ENCODE data around the gene RTL10.

RTL10 gene

DNA sequence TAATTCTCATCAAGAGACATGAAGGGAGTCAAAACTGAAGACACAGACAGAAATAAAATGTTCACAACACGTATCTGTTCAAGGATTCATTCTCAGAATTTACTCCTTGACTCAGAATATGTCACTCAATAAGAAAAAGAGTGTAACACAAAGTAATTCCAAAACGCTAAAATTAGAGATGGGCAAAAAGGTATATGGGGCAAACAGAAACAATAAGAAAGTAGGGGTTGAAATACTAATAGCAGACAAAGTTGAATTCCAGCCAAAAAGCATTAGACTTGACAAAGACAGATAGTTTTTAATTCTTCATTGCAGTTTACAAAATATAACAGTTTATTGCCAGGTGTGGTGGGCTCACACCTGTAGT, 26.7 kb downstream of the RTL10 start:
- DNase-seq (ENCODE audit: low read depth) = no peak
- TF ChIP-seq, protein P1, sequence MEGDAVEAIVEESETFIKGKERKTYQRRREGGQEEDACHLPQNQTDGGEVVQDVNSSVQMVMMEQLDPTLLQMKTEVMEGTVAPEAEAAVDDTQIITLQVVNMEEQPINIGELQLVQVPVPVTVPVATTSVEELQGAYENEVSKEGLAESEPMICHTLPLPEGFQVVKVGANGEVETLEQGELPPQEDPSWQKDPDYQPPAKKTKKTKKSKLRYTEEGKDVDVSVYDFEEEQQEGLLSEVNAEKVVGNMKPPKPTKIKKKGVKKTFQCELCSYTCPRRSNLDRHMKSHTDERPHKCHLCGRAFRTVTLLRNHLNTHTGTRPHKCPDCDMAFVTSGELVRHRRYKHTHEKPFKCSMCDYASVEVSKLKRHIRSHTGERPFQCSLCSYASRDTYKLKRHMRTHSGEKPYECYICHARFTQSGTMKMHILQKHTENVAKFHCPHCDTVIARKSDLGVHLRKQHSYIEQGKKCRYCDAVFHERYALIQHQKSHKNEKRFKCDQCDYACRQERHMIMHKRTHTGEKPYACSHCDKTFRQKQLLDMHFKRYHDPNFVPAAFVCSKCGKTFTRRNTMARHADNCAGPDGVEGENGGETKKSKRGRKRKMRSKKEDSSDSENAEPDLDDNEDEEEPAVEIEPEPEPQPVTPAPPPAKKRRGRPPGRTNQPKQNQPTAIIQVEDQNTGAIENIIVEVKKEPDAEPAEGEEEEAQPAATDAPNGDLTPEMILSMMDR (conservative IDR thresholded peaks at IDR 0.05; ENCODE audit: low read length) = no peak
- H3K4me3 ChIP-seq (ENCODE audit: low read length) = no peak overlapping the region

DNA sequence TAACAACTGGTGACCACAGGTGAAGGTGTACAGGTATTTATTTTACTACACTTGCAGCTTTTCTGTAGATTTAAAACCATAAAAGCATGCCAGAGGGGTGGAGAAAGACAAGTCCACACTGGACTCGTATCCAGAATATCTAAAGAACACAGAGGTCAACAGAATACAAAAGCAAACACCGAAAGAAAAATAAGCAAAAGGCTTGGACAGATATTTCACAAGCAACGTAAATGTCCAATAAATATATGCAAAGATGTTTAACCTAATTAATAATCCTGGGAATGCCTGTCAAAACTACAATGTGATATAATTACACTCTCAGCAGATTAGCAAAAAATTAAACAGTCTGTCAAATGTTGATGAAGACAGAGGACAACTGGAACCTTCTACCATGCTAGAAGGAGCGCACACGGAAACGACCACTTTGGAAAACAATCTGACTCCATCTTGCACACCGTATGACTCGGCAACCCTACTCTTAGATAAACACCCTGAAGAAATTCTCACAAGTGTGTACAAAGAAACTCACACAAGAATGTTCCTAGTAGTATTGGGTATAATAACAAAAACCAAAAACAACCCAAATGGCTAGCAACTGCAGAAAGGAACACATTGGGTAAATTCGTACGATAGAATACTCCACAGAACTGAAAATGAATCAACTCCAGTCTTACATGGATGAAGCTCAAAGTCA, 27.2 kb downstream of the RTL10 start:
- DNase-seq (ENCODE audit: low read depth) = no peak
- H3K4me3 ChIP-seq (ENCODE audit: low read length) = no peak overlapping the region
- TF ChIP-seq, protein P1 (conservative IDR thresholded peaks at IDR 0.05; ENCODE audit: low read length) = no peak

DNA sequence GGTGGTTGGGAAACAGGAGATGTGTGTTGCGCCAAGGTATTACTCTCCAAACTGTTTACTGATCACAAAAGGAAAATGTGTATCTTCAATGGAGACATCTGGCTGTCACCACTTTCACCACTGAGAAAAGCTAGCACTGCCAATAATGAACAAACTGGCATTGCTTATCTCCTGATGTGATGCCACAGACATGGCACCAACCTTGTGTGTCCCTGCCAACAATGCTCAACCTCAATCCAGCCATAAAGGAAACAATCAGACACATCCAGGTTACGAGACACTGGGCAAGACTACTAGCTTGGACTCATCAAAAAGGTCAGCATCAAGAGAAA, 28.1 kb downstream of the RTL10 start:
- H3K4me3 ChIP-seq (ENCODE audit: low read length) = no peak overlapping the region
- no peak for DNase-seq (ENCODE audit: low read depth)
- TF ChIP-seq, protein P1 (conservative IDR thresholded peaks at IDR 0.05; ENCODE audit: low read length) = no peak

DNA sequence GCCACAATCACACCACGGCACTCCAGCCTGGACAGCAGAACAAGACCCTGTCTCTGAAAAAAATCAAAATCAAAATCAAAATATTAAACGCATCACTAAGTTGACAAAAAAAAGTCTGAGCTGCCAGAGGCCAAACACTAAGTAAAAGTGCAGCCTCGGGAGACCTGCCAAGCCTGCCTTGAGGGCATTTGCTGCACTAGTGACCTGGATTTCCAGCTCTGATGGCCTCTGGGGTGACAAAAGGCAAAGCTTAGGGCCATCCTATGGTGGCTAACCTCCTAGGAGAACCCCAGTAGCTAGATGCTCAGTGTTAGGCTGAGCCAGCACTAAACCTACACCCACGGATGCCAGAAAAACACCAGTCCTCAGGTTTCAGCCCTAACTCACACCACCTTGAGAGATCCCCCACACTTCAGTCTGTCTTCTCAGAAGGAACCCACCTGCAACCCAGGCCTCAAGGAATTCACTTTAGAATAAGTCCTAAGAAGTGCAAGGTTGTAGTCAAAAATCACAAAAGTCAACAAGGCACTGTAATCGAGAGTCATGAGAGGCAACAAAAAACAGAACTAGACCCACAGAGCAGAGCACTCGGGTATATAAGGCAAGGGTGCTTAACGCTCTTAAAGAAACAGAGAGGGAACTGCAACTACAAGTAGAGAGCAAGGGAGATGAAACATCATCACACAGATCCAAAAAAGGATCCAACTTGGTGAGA, 28.6 kb downstream of the RTL10 start:
- TF ChIP-seq, protein P1 (conservative IDR thresholded peaks at IDR 0.05; ENCODE audit: low read length) = no peak
- no peak overlapping the region for H3K4me3 ChIP-seq (ENCODE audit: low read length)
- DNase-seq (ENCODE audit: low read depth) = no peak

DNA sequence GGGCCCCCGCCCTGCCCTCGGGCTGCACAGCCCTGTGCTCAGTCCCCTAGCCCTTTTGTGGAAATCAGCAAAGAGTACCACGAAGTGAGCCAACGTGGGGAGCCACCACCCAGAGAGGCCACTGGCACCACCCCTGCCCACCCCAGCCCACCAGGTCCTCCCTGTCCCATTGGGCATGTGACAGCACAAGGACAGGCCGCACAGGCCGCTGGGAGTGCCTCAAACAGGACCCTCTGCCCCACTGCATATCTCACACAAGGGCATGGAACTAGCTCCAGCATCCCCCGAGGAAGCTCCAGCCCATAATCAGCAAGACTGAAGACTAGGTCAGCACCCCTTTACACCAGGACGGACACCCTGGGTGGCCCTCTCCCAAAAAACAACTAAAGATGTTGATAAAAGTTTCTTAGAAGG, 29.7 kb downstream of the RTL10 start:
- TF ChIP-seq, protein P1 (conservative IDR thresholded peaks at IDR 0.05; ENCODE audit: low read length) = no peak
- DNase-seq (ENCODE audit: low read depth) = no peak
- no peak overlapping the region for H3K4me3 ChIP-seq (ENCODE audit: low read length)

DNA sequence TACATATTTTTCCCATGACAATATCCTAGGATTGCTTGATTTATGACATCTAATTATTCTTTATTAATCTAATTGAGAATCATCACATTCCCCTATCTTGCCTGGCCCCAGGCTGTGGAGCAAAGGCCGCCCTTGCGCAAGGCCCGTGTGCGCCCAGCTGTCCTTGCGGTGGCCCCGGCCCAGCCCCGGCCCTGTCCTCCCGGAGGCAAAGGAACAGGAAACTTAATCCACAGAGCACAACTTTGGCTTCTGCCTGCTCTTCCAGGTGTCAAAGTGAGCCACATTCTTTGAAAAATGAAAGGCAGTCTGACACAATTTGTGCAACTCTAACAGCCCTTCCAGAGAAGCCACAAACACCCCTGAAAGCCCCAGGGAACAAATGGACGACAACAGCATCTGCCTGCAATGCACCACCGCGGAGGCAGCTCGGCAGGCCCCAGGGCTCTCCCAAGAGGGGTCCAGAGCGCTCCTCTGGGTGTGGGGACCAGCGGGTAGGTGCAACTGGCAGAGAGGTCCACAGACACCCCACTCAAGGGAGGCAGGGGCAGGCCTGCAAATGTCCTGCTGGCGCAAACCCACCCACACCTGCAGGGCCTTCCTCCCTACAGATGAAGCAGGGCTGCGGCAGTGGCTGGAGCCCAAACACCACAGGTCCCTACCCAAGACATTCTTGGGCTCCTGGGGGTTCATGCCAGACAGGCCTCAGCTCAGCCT, 30.3 kb downstream of the RTL10 start:
- TF ChIP-seq, protein P1 (conservative IDR thresholded peaks at IDR 0.05; ENCODE audit: low read length) = no peak
- no peak for DNase-seq (ENCODE audit: low read depth)
- H3K4me3 ChIP-seq (ENCODE audit: low read length) = no peak overlapping the region

DNA sequence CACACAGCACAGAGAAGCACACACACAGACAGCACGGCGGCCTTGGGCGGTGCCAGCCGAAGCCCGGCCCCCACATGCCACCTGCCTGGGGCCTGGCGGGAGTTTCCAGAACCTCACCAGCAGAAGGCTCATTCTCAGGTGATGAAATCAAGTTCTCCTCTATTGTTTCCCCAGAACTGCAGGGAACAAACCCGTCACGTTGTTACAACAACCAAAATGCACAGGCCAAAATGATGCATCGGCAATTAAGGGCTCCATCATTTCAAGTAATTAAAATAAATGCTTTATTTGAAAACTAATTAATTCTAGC, 30.8 kb downstream of the RTL10 start:
- DNase-seq (ENCODE audit: low read depth) = no peak
- H3K4me3 ChIP-seq (ENCODE audit: low read length) = no peak overlapping the region
- TF ChIP-seq, protein P1 (conservative IDR thresholded peaks at IDR 0.05; ENCODE audit: low read length) = no peak

Measured in AG10803 (cell line).